ENCODE data around the gene SMCHD1.

DNA sequence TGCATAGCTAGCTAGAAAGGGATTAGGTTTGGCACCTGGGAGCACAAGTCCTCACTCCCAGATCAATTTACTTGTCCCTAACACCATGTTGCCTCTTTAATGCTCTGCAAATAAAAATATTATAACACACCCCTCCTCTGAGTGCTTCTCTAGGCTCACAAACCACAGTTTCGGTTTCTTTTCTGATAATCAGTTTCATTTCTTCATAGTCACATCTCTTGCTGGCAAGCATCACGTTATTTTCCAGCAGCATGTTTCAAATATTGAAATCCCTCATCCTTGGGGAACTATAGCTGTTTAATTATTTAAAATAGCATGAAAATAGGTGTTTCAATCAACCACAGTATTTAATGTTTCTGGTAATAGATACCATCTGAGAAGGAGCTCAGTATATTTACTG lies 13.9 kb upstream of the SMCHD1 start:
- TF ChIP-seq POLR2A (IDR thresholded peaks at IDR 0.05) (no peak), CTCF (IDR thresholded peaks at IDR 0.05) (no peak)
